ENCODE measurements around the gene SNED1. TPM values are rescaled to one million over a fixed set of nuclear protein-coding genes. Genes with fewer than 3 reads are reported as not detected.

Gene SNED1
- total RNA-seq, 1 experiment from 2014 or later = 18.3 TPM

DNA sequence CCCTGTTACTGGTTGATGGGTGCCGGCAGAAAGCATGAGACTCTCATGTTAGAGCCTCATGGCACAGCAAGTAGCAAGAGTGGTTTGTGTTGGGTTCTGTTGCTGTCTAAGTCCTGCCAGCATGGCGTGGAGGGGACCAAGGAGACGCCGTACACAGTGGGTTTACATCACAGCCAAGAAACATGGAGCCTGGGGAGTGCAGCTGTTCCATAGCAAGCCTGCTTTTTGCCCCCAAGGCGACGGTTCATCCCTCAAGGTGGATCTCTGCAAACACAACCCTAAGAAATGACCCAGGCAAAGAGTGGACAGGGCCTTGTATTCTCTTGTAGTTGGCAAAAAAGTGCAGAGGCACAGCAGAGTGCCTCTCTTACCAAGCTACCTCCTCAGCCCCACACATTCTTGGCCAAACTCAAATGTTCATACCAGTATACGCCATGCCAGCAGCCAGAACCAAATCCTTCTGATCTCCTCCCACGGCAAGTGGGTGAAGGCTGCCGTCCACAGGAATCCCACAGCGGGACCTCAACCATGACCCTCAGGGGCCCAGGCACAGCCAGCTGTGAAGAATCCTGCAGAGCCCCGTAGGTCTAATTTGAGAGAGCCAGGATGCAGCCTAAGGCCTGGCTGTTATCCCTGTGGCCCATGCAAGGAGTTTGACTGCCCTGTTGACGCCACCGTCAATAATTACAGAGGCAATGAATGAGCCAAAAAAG lies 19.0 kb downstream of the SNED1 start:
- no peaks in the 10 kb centered on the region for H3K27me3 ChIP-seq (replicated peaks)
- peak in 1 of 2 experiments; percentile 35 for DNase-seq (ENCODE audit: low read depth in 1 of 2, low spot score in 2 of 2)
- peaks cover 23% of the 10 kb centered on the region for H3K4me1 ChIP-seq (replicated peaks)
- H3K27ac ChIP-seq = peak overlapping the region; percentile 75; the same call in 1 of the 2 replicates
- H3K36me3 ChIP-seq = peaks cover 51% of the 10 kb centered on the region
- H3K9me3 ChIP-seq (replicated peaks) = peaks cover 17% of the 10 kb centered on the region
- H3K4me3 ChIP-seq = no peak overlapping the region

DNA sequence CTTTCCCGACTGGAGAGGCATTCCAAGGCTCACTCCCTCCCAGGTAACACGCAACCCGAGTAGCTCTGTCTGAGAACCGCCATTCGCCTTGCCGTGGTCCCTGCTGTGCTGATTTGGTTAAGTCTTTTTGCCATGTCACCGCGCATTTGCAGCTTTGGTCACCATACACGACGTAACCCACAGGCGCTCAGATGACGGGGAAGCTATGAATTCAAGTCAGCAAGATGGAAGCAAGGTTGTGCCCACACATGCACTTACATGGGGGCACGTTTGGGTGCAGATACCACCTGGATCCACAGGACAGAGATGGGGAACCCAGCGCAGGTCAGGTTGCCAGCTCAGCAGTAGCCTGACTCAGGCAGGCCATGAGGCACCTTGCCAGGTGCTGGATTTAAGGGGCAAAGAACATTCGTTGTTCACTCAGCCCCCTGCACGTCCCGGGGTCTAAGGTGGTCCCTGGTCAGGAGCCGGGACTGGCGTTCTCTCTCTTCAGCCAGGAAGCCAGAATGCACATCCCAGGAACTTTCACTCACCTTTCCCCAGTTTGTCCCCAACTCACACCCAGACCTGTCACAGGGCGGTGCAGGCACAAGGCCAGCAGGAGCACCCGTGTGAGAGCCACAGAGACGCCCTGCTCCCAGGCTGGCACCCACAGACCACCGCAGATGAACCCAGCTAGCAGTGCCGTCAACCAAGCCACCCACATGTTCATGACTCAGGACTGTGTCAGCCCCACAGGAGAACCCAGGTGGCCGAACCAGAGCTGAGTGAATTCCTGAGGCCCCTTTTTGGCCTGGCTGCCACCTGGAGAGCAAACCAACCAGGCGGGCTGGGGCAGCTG lies 19.9 kb downstream of the SNED1 start:
- Histone ChIP-seq H3K36me3 (peaks cover 46% of the 10 kb centered on the region), H3K9me3 (replicated peaks) (peaks cover 17% of the 10 kb centered on the region), H3K27me3 (replicated peaks) (no peaks in the 10 kb centered on the region), H3K27ac (peak overlapping the region; percentile 75), H3K4me1 (replicated peaks) (peaks cover 23% of the 10 kb centered on the region), H3K4me3 (no peak overlapping the region)
- DNase-seq (ENCODE audit: low read depth in 1 of 2, low spot score in 2 of 2) = peak; percentile 85 to 90

DNA sequence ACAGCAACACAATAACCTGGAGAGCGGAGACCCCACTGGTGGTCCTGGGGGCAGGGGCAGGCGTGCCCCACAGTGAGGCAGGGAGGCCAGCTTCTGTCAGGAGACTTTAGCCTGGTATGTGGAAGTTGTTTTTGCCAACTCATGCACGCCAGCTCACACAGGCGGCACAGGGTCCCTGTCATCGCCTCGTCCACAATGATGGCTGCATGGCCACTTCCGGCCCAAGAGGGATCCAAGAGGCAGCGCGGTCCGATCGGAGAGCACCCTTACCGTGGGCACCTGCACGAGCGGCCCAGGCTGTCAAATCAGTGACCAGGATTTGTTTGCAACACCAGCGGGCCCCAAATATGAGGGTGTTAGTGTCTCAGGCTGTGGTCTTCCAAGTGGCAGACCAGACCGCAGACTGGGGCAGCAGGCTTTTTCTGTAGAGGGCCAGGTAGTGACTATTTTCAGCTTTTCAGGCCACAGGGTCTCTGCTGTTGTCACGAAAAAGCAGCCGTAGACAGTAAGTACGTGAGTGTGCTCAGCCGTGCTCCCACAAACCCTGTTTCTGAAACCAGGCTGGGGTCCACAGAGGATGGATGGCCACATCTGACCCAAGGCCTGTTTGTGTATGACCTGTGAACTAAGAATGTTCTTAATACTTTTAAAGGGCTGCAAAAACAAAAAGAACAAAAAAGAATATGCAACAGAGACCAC lies 21.2 kb downstream of the SNED1 start:
- peak in 1 of 2 experiments; percentile 36 for DNase-seq (ENCODE audit: low read depth in 1 of 2, low spot score in 2 of 2)
- Histone ChIP-seq H3K36me3 (peaks cover 42% of the 10 kb centered on the region), H3K4me3 (no peak overlapping the region), H3K9me3 (replicated peaks) (peaks cover 17% of the 10 kb centered on the region), H3K4me1 (replicated peaks) (peaks cover 23% of the 10 kb centered on the region), H3K27me3 (replicated peaks) (no peaks in the 10 kb centered on the region), H3K27ac (peak overlapping the region; percentile 75)

DNA sequence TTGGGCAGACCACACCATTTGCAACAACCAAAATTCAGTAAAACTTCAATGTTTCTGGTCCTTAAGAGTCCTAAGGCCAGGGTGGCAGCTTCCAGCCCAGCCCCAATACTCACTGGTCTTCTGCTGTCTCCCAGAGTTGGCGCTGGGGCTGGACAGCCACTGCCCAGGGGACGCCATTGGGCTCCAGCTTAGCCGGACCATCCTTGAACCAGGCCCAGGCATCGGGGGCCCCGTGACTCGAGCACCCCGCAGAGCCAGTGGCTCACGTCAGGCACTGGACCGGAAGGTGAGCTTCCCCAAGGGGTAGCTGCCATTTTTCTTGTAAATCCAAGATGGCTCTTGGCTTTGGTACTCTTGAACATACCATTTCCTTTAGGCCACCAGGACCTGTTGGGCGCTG lies 21.8 kb downstream of the SNED1 start:
- Histone ChIP-seq H3K27ac (0 out of 2 replicates have a peak overlapping the region, but pooled peaks have one; percentile 17), H3K4me3 (no peak overlapping the region), H3K9me3 (replicated peaks) (peaks cover 23% of the 10 kb centered on the region), H3K4me1 (replicated peaks) (peaks cover 23% of the 10 kb centered on the region), H3K27me3 (replicated peaks) (no peaks in the 10 kb centered on the region), H3K36me3 (peaks cover 37% of the 10 kb centered on the region)
- peak in 1 of 2 experiments; percentile 37 for DNase-seq (ENCODE audit: low read depth in 1 of 2, low spot score in 2 of 2)

GRCh38 chr2:241020629-241021190 lies 22.3 kb downstream of the SNED1 start:
- peak in 1 of 2 experiments; percentile 23 for DNase-seq (ENCODE audit: low read depth in 1 of 2, low spot score in 2 of 2)
- H3K9me3 ChIP-seq (replicated peaks) = peaks cover 27% of the 10 kb centered on the region
- peaks cover 37% of the 10 kb centered on the region for H3K36me3 ChIP-seq
- H3K4me3 ChIP-seq = no peak overlapping the region
- no peak overlapping the region for H3K27ac ChIP-seq
- H3K4me1 ChIP-seq (replicated peaks) = peaks cover 23% of the 10 kb centered on the region
- H3K27me3 ChIP-seq (replicated peaks) = no peaks in the 10 kb centered on the region

DNA sequence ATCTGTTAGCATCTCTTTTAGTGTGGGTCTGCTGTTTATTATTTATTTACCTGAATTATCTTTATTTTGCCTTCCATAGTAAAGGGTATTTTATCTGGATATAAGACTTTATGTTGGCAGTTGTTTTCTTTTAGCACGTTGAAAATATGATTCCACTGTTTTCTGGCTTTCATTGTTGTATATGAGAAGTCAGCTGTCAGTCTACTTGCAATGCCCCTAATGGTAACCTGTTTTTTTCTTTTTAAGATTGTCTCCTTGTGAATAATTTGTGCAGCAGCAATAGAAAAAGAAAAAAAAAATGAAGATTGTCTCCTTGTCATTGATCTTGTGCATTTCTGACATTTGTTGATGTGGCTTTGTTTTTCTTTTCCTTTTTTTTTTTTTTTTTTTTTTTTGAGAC lies 27.2 kb downstream of the SNED1 start:
- H3K9me3 ChIP-seq (replicated peaks) = peaks cover 26% of the 10 kb centered on the region
- no peaks in the 10 kb centered on the region for H3K4me1 ChIP-seq (replicated peaks)
- DNase-seq (ENCODE audit: low read depth in 1 of 2, low spot score in 2 of 2) = peak in 1 of 2 experiments; percentile 21
- no peak overlapping the region for H3K4me3 ChIP-seq
- no peaks in the 10 kb centered on the region for H3K27me3 ChIP-seq (replicated peaks)
- peaks cover 18% of the 10 kb centered on the region for H3K36me3 ChIP-seq
- no peak overlapping the region for H3K27ac ChIP-seq

- Histone ChIP-seq H3K27me3 (replicated peaks) (no peaks in the 10 kb centered on the region), H3K4me3 (no peak overlapping the region), H3K4me1 (replicated peaks) (peaks cover 16% of the 10 kb centered on the region), H3K27ac (no peak overlapping the region), H3K9me3 (replicated peaks) (peaks cover 20% of the 10 kb centered on the region), H3K36me3 (peaks cover 31% of the 10 kb centered on the region)
- peak in 1 of 2 experiments; percentile 34 for DNase-seq (ENCODE audit: low read depth in 1 of 2, low spot score in 2 of 2)
Observed at GRCh38 chr2:241029599-241030332, 31.3 kb downstream of the SNED1 start.

- H3K9me3 ChIP-seq (replicated peaks) = peaks cover 15% of the 10 kb centered on the region
- H3K4me1 ChIP-seq (replicated peaks) = peaks cover 21% of the 10 kb centered on the region
- H3K27ac ChIP-seq = no peak overlapping the region
- no peak overlapping the region for H3K4me3 ChIP-seq
- peaks cover 32% of the 10 kb centered on the region for H3K36me3 ChIP-seq
- no peaks in the 10 kb centered on the region for H3K27me3 ChIP-seq (replicated peaks)
- DNase-seq (ENCODE audit: low read depth in 1 of 2, low spot score in 2 of 2) = no peak
Observed at GRCh38 chr2:241030333-241030680, 31.9 kb downstream of the SNED1 start.

- Histone ChIP-seq H3K9me3 (replicated peaks) (peaks cover 12% of the 10 kb centered on the region), H3K27me3 (replicated peaks) (no peaks in the 10 kb centered on the region), H3K36me3 (peaks cover 32% of the 10 kb centered on the region), H3K27ac (no peak overlapping the region), H3K4me3 (no peak overlapping the region), H3K4me1 (replicated peaks) (peaks cover 23% of the 10 kb centered on the region)
- no peak for DNase-seq (ENCODE audit: low read depth in 1 of 2, low spot score in 2 of 2)
Observed at GRCh38 chr2:241030883-241031282, 32.5 kb downstream of the SNED1 start.

- no peak for DNase-seq (ENCODE audit: low read depth in 1 of 2, low spot score in 2 of 2)
- Histone ChIP-seq H3K9me3 (replicated peaks) (peaks cover 7% of the 10 kb centered on the region), H3K27me3 (replicated peaks) (no peaks in the 10 kb centered on the region), H3K27ac (no peak overlapping the region), H3K4me3 (no peak overlapping the region), H3K36me3 (peaks cover 33% of the 10 kb centered on the region), H3K4me1 (replicated peaks) (peaks cover 30% of the 10 kb centered on the region)
Observed at GRCh38 chr2:241031436-241032165, 33.2 kb downstream of the SNED1 start.

DNA sequence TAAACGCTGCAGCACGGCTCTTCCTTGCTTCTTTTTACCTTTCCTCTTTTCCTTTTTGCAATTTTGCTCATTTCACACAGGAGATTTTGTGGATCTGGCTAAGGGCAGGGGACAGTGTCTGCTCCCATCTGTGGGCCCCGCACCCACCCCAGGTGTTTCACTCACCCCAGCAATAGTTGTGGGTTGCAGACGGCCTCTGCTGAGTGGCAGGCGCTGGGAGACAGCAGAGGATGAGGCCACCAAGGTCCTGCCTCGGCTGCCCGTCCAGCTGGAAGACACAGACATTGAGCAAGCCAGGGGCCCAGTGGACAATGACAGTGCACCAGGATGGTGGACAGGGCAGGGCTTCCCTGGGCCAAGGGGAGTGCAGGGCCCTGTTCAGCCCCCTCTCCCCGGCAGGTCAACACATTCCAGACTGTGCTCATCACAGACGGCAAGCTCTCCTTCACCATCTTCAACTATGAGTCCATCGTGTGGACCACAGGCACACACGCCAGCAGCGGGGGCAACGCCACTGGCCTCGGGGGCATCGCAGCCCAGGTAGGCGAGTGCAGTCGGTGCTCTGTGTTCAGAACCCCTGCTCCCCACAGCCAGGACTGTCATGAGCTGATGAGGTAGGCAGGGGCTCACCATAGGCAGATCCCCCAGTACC lies 35.0 kb downstream of the SNED1 start:
- Histone ChIP-seq H3K36me3 (peaks cover 43% of the 10 kb centered on the region), H3K27me3 (replicated peaks) (no peaks in the 10 kb centered on the region), H3K4me1 (replicated peaks) (peaks cover 42% of the 10 kb centered on the region), H3K27ac (peak overlapping the region; percentile 10; the same call in 1 of the 2 replicates), H3K9me3 (replicated peaks) (no peaks in the 10 kb centered on the region; the same call in 1 of the 2 replicates), H3K4me3 (no peak overlapping the region)
- no peak for DNase-seq (ENCODE audit: low read depth in 1 of 2, low spot score in 2 of 2)

GRCh38 chr2:241033994-241034393 lies 35.6 kb downstream of the SNED1 start:
- no peaks in the 10 kb centered on the region; the same call in 1 of the 2 replicates for H3K9me3 ChIP-seq (replicated peaks)
- H3K4me1 ChIP-seq (replicated peaks) = peaks cover 42% of the 10 kb centered on the region
- peaks cover 49% of the 10 kb centered on the region for H3K36me3 ChIP-seq
- H3K4me3 ChIP-seq = no peak overlapping the region
- no peak for DNase-seq (ENCODE audit: low read depth in 1 of 2, low spot score in 2 of 2)
- no peaks in the 10 kb centered on the region for H3K27me3 ChIP-seq (replicated peaks)
- peak overlapping the region; percentile 78 for H3K27ac ChIP-seq
